GM23248 (cell line): Measurements from ENCODE around the gene BLACAT1. TPM values are rescaled to one million over a fixed set of nuclear protein-coding genes. Genes with fewer than 3 reads are reported as not detected.

Experiments used
- DNase-seq: peaks from one replicate; pipeline ENCODE4 v3.0.0-alpha.2; 2015
- H2AFZ ChIP-seq: fragments of 200-600 bp; sonication (generic); 2 replicates; pipeline ENCODE4 v1.6.1; 2016; ENCODE audit warnings: antibody characterized with exemption
- H3F3A ChIP-seq: fragments of 200-600 bp; sonication (generic); 2 replicates; pipeline ENCODE4 v1.6.1; 2016; ENCODE audit warnings: mild to moderate bottlenecking, antibody characterized with exemption, mixed run types; ENCODE audit not compliant: insufficient read depth
- H3K27ac ChIP-seq: fragments of 200-600 bp; sonication (generic); 2 replicates; pipeline ENCODE4 v1.5.1; 2016; ENCODE audit warnings: mild to moderate bottlenecking
- H3K27me3 ChIP-seq: fragments of 200-600 bp; sonication (generic); replicated peaks from 2 replicates; pipeline ENCODE4 v1.6.1; 2016; ENCODE audit warnings: mild to moderate bottlenecking; ENCODE audit not compliant: insufficient read depth
- H3K36me3 ChIP-seq: fragments of 200-600 bp; sonication (generic); 2 replicates; pipeline ENCODE4 v1.6.1; 2016; ENCODE audit warnings: low read depth, mild to moderate bottlenecking
- H3K4me1 ChIP-seq: fragments of 200-600 bp; sonication (generic); 2 replicates; pipeline ENCODE4 v1.6.1; 2016; ENCODE audit warnings: mild to moderate bottlenecking; ENCODE audit not compliant: insufficient read depth
- H3K4me2 ChIP-seq: fragments of 200-600 bp; sonication (generic); one replicate; pipeline ENCODE4 v1.6.1; 2016; ENCODE audit warnings: mild to moderate bottlenecking; ENCODE audit not compliant: unreplicated experiment
- H3K4me3 ChIP-seq: fragments of 200-600 bp; sonication (generic); 2 replicates; pipeline ENCODE4 v1.5.1; 2016; ENCODE audit warnings: mild to moderate bottlenecking
- H3K79me2 ChIP-seq: fragments of 200-600 bp; sonication (generic); 2 replicates; pipeline ENCODE4 v1.6.1; 2016; ENCODE audit warnings: mild to moderate bottlenecking; ENCODE audit not compliant: insufficient read depth
- H3K9ac ChIP-seq: fragments of 200-600 bp; sonication (generic); 2 replicates; pipeline ENCODE4 v1.6.1; 2016; ENCODE audit warnings: mild to moderate bottlenecking
- H3K9me2 ChIP-seq: fragments of 200-600 bp; sonication (generic); 2 replicates; pipeline ENCODE4 v1.6.1; 2016; ENCODE audit warnings: mixed run types, mild to moderate bottlenecking, moderate library complexity; ENCODE audit not compliant: insufficient read depth
- H3K9me3 ChIP-seq: fragments of 200-600 bp; sonication (generic); one replicate; pipeline ENCODE4 v1.6.1; 2017; ENCODE audit warnings: low read depth
- H4K20me1 ChIP-seq: fragments of 200-600 bp; sonication (generic); 2 replicates; pipeline ENCODE4 v1.6.0; 2016; ENCODE audit not compliant: insufficient read depth
- EZH2 ChIP-seq: fragments of 200-600 bp; sonication (generic); IDR thresholded peaks from 2 replicates; pipeline ENCODE4 v1.6.1; 2018; ENCODE audit warnings: antibody characterized with exemption, mild to moderate bottlenecking; ENCODE audit not compliant: insufficient read depth, poor library complexity, severe bottlenecking
- EZH2phosphoT487 ChIP-seq: fragments of 200-600 bp; sonication (generic); IDR thresholded peaks from 2 replicates; pipeline ENCODE4 v1.6.1; 2018; ENCODE audit warnings: antibody characterized with exemption, moderate library complexity, mild to moderate bottlenecking, low read depth; ENCODE audit not compliant: insufficient read depth
- WGBS, 2 experiments: methylation state at CpG; one replicate each; pipeline ENCODE4 v1.1.6; 2015 to 2017; ENCODE audit warnings: low lambda C conversion rate in 2 of 2, low coverage in 1 of 2; ENCODE audit errors: missing lambda C conversion rate in 2 of 2; 5-methylcytosine and 5-hydroxymethylcytosine counted together
- in situ Hi-C: fragments of 300-500 bp; cut with MboI; formaldehyde crosslinking; loops from 2 replicates; pipeline ENCODE4 v1.15.0; 2020
- polyA plus RNA-seq: library from polyadenylated mRNA; unstranded; fragments of >200 nt; fragmentation: Nextera tagmentation; extraction: Ambion mirVana; gene quantifications from 2 replicates; pipeline ENCODE4 v1.2.1, GENCODE V29; 2016
- total RNA-seq: library from RNA; depleted of rRNA; stranded (reverse); fragments of >200 nt; shearing (Covaris generic); gene quantifications from 2 replicates; pipeline ENCODE4 v1.2.3, GENCODE V29; 2014

BLACAT1 gene
- total and polyA plus RNA-seq, 2 experiments from 2014 or later: not detected

- 44 to 47% methylated on average over 5 of the region's 5 CpGs for WGBS, 2 experiments
- Histone ChIP-seq H3K36me3 (no peaks in the 10 kb centered on the region), H4K20me1 (no peaks in the 10 kb centered on the region), H3K79me2 (no peaks in the 10 kb centered on the region), H3K9me3 (no peaks in the 10 kb centered on the region), H3K4me3 (no peak overlapping the region), H3F3A (no peaks in the 10 kb centered on the region), H3K4me1 (no peaks in the 10 kb centered on the region), H3K9ac (no peak overlapping the region), H3K4me2 (no peak overlapping the region), H3K27ac (no peak overlapping the region), H3K9me2 (no peaks in the 10 kb centered on the region), H2AFZ (no peak overlapping the region), H3K27me3 (peaks cover 42% of the 10 kb centered on the region)
- TF ChIP-seq EZH2phosphoT487 (no peak), EZH2 (no peak)
- in situ Hi-C loops: no loop called here
- DNase-seq: no peak
Measured at GRCh38 chr1:205440121-205440475, 15.7 kb downstream of the BLACAT1 start.

GRCh38 chr1:205438213-205439158 lies 17.4 kb downstream of the BLACAT1 start:
- TF ChIP-seq EZH2: no peak
- TF ChIP-seq EZH2phosphoT487: no peak

GRCh38 chr1:205437570-205437969 lies 18.3 kb downstream of the BLACAT1 start:
- H3K27me3 ChIP-seq: peaks cover 61% of the 10 kb centered on the region
- 33 to 35% methylated on average over 2 of the region's 2 CpGs for WGBS, 2 experiments

More at GRCh38 chr1:205438213-205439158, 17.4 kb downstream of the BLACAT1 start:
- peaks cover 52% of the 10 kb centered on the region for H3K27me3 ChIP-seq
- DNase-seq: peak; percentile 77
- no peaks in the 10 kb centered on the region for H3K36me3 ChIP-seq
- H3K4me2 ChIP-seq: no peak overlapping the region
- in situ Hi-C loops: no loop called here
- no peak overlapping the region for H2AFZ ChIP-seq
- H3K27ac ChIP-seq: no peak overlapping the region
- H4K20me1 ChIP-seq: no peaks in the 10 kb centered on the region
- no peaks in the 10 kb centered on the region for H3K79me2 ChIP-seq
- no peaks in the 10 kb centered on the region for H3K9me2 ChIP-seq
- no peak overlapping the region for H3K9ac ChIP-seq
- H3K9me3 ChIP-seq: no peaks in the 10 kb centered on the region
- WGBS, 2 experiments: 54% methylated on average over 13 of the region's 13 CpGs
- H3F3A ChIP-seq: no peaks in the 10 kb centered on the region
- H3K4me1 ChIP-seq: no peaks in the 10 kb centered on the region
- H3K4me3 ChIP-seq: no peak overlapping the region

DNA sequence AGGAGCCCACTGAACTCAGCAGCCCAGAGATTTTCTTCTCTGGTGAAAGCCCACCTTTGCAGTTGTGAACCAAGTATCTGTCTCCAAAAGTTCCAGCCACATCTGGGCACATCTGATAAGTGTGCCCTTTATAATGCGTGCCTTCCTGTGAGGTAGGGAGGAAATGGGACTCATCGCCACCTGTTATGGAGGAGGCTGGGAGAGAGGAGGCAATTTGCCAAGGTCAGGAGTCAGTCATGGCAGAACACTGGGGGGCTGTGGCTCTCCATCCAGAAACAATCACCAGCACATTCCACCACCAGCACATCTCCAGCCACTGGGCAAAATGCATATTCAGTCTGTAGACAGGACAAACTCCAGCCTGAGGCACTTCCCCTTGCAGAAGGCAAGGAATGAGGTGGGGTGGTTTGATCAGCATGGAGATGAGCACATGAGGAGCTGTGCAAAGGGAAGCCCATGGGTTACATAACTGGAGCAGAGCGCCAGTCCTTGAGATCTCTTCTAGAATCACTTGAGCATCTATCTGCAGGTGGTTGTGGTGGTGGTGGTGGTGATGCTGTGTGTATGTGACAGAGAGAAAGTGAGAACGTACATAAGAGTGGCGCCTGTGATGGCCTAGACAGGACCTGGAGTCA lies 19.0 kb downstream of the BLACAT1 start:
- Histone ChIP-seq H3K36me3 (no peaks in the 10 kb centered on the region), H3F3A (no peaks in the 10 kb centered on the region), H3K27me3 (peaks cover 66% of the 10 kb centered on the region), H3K9me2 (no peaks in the 10 kb centered on the region), H3K79me2 (no peaks in the 10 kb centered on the region), H3K9ac (no peak overlapping the region), H2AFZ (no peak overlapping the region), H3K4me2 (no peak overlapping the region), H3K9me3 (no peaks in the 10 kb centered on the region), H4K20me1 (no peaks in the 10 kb centered on the region), H3K4me3 (no peak overlapping the region), H3K4me1 (no peaks in the 10 kb centered on the region), H3K27ac (no peak overlapping the region)
- DNase-seq: no peak
- TF ChIP-seq EZH2 (no peak), EZH2phosphoT487 (no peak)
- in situ Hi-C loops: no loop called here
- 48 to 53% methylated on average over 5 of the region's 5 CpGs for WGBS, 2 experiments

More at GRCh38 chr1:205437570-205437969, 18.3 kb downstream of the BLACAT1 start:
- no peaks in the 10 kb centered on the region for H3K79me2 ChIP-seq
- H3K27ac ChIP-seq: no peak overlapping the region
- no peaks in the 10 kb centered on the region for H3K36me3 ChIP-seq
- no peak overlapping the region for H2AFZ ChIP-seq
- no peaks in the 10 kb centered on the region for H3K9me2 ChIP-seq
- H3F3A ChIP-seq: no peaks in the 10 kb centered on the region
- in situ Hi-C loops: no loop called here
- no peaks in the 10 kb centered on the region for H3K4me1 ChIP-seq
- no peaks in the 10 kb centered on the region for H4K20me1 ChIP-seq
- DNase-seq: no peak
- TF ChIP-seq EZH2: no peak
- TF ChIP-seq EZH2phosphoT487: no peak
- H3K4me3 ChIP-seq: no peak overlapping the region
- no peak overlapping the region for H3K9ac ChIP-seq
- no peaks in the 10 kb centered on the region for H3K9me3 ChIP-seq
- no peak overlapping the region for H3K4me2 ChIP-seq
